GM12878 (cell line): Measurements from ENCODE around the gene APBB1IP.

Source experiments
- BRCA1 ChIP-seq: IDR thresholded peaks from 2 replicates; pipeline ENCODE4 v1.6.1; 2011; ENCODE audit warnings: low read depth, low read length, improper control_type of control experiment
- CBX5 ChIP-seq: sonication (generic); IDR thresholded peaks from 2 replicates; pipeline ENCODE4 v1.6.1; 2016; ENCODE audit warnings: low read depth, moderate library complexity, mild to moderate bottlenecking, inconsistent platforms
- NFYB ChIP-seq: IDR thresholded peaks from 2 replicates; pipeline ENCODE4 v1.6.1; 2011; ENCODE audit warnings: low read depth, mild to moderate bottlenecking, low read length, improper control_type of control experiment, moderate library complexity; ENCODE audit not compliant: insufficient read depth
- RELA ChIP-seq: fragments of 450-650 bp; IDR thresholded peaks from 2 replicates; pipeline ENCODE4 v1.8.0; 2014; ENCODE audit warnings: borderline replicate concordance; ENCODE audit not compliant: partially characterized antibody
- SMARCA5 ChIP-seq: fragments of 450-650 bp; IDR thresholded peaks from 2 replicates; pipeline ENCODE4 v1.6.1; 2017; ENCODE audit warnings: mild to moderate bottlenecking
- SMC3 ChIP-seq: IDR thresholded peaks from 2 replicates; pipeline ENCODE4 v1.6.1; 2011; ENCODE audit warnings: low read length, improper control_type of control experiment, borderline replicate concordance
- STAT1 ChIP-seq: fragments of 450-650 bp; conservative IDR thresholded peaks from 2 replicates; pipeline ENCODE4 v1.6.1; 2014; ENCODE audit warnings: antibody characterized with exemption, mild to moderate bottlenecking
- TAF1 ChIP-seq: IDR thresholded peaks from 2 replicates; pipeline ENCODE4 v1.6.1; 2011; ENCODE audit warnings: mild to moderate bottlenecking, low read depth, low read length, borderline replicate concordance
- YY1 ChIP-seq: IDR thresholded peaks from 2 replicates; pipeline ENCODE4 v1.6.1; 2011; ENCODE audit warnings: low read depth, mild to moderate bottlenecking, low read length
- ZNF24 ChIP-seq: fragments of 450-650 bp; IDR thresholded peaks from 2 replicates; pipeline ENCODE4 v1.6.1; 2017; ENCODE audit warnings: antibody characterized with exemption, mild to moderate bottlenecking
- ZNF274 ChIP-seq: IDR thresholded peaks from one replicate; pipeline ENCODE4 v1.8.0; 2011; ENCODE audit not compliant: insufficient read length, insufficient read depth
- TF ChIP-seq, protein P1 (sequence below), 3 experiments: IDR thresholded peaks in 2 of 3; conservative IDR thresholded peaks in 1 of 3; 2 replicates each; pipeline ENCODE4 v1.5.1; 2011; ENCODE audit warnings: low read depth in 3 of 3, low read length in 3 of 3, mild to moderate bottlenecking in 3 of 3, control low read depth in 2 of 3, moderate library complexity in 2 of 3, inconsistent platforms in 1 of 3, mixed read lengths in 1 of 3; ENCODE audit not compliant: control insufficient read depth in 2 of 3, insufficient read depth in 1 of 3; ENCODE audit errors: extremely low read depth in 1 of 3
- TF ChIP-seq, protein P2 (sequence below): fragments of 450-650 bp; IDR thresholded peaks from 2 replicates; pipeline ENCODE4 v1.6.1; 2017; ENCODE audit warnings: mild to moderate bottlenecking, low read depth, inconsistent platforms; ENCODE audit not compliant: poor library complexity, severe bottlenecking

DNA sequence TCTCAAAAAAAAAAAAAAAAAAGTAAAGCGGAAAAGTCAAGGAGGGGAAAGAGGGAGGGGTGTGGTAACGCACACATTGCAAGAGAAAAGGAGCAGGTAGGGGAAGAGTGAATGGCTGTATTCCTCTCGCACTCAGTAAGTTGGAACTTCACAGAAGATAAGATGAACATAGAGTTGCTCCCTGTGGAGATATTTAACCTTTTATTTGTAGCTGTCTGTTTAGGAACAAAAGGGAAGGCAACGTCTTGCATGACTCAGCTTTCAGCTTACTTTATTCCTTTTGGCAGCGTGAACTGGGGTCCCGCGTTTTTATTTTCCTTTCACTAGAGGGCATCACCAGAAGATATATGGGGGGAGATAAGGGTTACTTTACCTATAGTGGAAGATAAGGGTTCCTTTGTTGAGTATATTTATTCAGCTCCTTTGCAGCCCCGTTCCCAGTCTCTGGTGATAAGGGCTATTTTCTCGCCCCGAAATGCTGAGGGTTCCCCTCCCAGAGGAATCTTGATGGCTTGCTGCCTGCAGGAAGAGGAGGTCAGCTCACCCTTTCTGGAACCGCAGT lies 78.5 kb downstream of the APBB1IP start:
- TF ChIP-seq BRCA1, result no peak
- no peak for TF ChIP-seq RELA
- TF ChIP-seq, protein P1, sequence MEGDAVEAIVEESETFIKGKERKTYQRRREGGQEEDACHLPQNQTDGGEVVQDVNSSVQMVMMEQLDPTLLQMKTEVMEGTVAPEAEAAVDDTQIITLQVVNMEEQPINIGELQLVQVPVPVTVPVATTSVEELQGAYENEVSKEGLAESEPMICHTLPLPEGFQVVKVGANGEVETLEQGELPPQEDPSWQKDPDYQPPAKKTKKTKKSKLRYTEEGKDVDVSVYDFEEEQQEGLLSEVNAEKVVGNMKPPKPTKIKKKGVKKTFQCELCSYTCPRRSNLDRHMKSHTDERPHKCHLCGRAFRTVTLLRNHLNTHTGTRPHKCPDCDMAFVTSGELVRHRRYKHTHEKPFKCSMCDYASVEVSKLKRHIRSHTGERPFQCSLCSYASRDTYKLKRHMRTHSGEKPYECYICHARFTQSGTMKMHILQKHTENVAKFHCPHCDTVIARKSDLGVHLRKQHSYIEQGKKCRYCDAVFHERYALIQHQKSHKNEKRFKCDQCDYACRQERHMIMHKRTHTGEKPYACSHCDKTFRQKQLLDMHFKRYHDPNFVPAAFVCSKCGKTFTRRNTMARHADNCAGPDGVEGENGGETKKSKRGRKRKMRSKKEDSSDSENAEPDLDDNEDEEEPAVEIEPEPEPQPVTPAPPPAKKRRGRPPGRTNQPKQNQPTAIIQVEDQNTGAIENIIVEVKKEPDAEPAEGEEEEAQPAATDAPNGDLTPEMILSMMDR (IDR thresholded peaks at IDR 0.05 in 2 of 3, conservative IDR thresholded peaks at IDR 0.05 in 1 of 3; ENCODE audit: control insufficient read depth in 2 of 3, extremely low read depth in 1 of 3, insufficient read depth in 1 of 3, low read depth in 3 of 3, low read length in 3 of 3), result no peak
- TF ChIP-seq YY1, result no peak
- TF ChIP-seq CBX5, result no peak
- TF ChIP-seq SMARCA5, result no peak
- TF ChIP-seq ZNF24, result no peak
- TF ChIP-seq SMC3, result no peak
- no peak for TF ChIP-seq STAT1
- TF ChIP-seq, protein P2, sequence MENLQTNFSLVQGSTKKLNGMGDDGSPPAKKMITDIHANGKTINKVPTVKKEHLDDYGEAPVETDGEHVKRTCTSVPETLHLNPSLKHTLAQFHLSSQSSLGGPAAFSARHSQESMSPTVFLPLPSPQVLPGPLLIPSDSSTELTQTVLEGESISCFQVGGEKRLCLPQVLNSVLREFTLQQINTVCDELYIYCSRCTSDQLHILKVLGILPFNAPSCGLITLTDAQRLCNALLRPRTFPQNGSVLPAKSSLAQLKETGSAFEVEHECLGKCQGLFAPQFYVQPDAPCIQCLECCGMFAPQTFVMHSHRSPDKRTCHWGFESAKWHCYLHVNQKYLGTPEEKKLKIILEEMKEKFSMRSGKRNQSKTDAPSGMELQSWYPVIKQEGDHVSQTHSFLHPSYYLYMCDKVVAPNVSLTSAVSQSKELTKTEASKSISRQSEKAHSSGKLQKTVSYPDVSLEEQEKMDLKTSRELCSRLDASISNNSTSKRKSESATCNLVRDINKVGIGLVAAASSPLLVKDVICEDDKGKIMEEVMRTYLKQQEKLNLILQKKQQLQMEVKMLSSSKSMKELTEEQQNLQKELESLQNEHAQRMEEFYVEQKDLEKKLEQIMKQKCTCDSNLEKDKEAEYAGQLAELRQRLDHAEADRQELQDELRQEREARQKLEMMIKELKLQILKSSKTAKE, result no peak
- TF ChIP-seq ZNF274, result no peak
- no peak for TF ChIP-seq TAF1
- TF ChIP-seq NFYB, result no peak
